Astrocyte of the hippocampus (primary cell): ENCODE results near the gene CNTN4.
"Not testable (repeated sequence)": the region's sequence is repeated elsewhere in the genome, so short reads cannot be mapped to it uniquely, and the experiment has no call there.

Experiments used
- DNase-seq: peaks from one replicate; pipeline ENCODE4 v3.0.0; 2011; ENCODE audit warnings: low read depth, low spot score

The CNTN4 gene

GRCh38 chr3:2098398-2099027 lies at the start of gene CNTN4:
CNTN4 (plus strand) TSS chr3:2098866.
- DNase-seq = peak; percentile 47

- DNase-seq = no peak
Measured at GRCh38 chr3:2061360-2061759, 37.3 kb upstream of the CNTN4 start.

GRCh38 chr3:2071531-2071930 lies 27.1 kb upstream of the CNTN4 start:
- DNase-seq = no peak

GRCh38 chr3:2078821-2079220 lies 19.8 kb upstream of the CNTN4 start:
- no peak for DNase-seq

- DNase-seq = no peak
Measured at GRCh38 chr3:2082871-2083480, 15.7 kb upstream of the CNTN4 start.

- DNase-seq = not testable (repeated sequence)
Measured at GRCh38 chr3:2083558-2083957, 15.1 kb upstream of the CNTN4 start.

GRCh38 chr3:2090095-2090911 lies 8.4 kb upstream of the CNTN4 start:
- no peak for DNase-seq

- no peak for DNase-seq
Measured at GRCh38 chr3:2092758-2093157, 5.9 kb upstream of the CNTN4 start.

- DNase-seq = no peak
Measured at GRCh38 chr3:2094941-2095340, 3.7 kb upstream of the CNTN4 start.

- DNase-seq = no peak
Measured at GRCh38 chr3:2096216-2096615, 2.5 kb upstream of the CNTN4 start.

- no peak for DNase-seq
Measured at GRCh38 chr3:2097641-2098191, 950 bp upstream of the CNTN4 start.

GRCh38 chr3:2099028-2099671 lies 484 bp downstream of the CNTN4 start:
- DNase-seq = peak; percentile 10

GRCh38 chr3:2099779-2100191 lies 1.1 kb downstream of the CNTN4 start:
- DNase-seq = peak; percentile 5

- DNase-seq = no peak
Measured at GRCh38 chr3:2106438-2106837, 7.8 kb downstream of the CNTN4 start.

GRCh38 chr3:2110597-2111117 lies 12.0 kb downstream of the CNTN4 start:
- no peak for DNase-seq

GRCh38 chr3:2114617-2115275 lies 16.1 kb downstream of the CNTN4 start:
- DNase-seq = no peak

- no peak for DNase-seq
Measured at GRCh38 chr3:2130726-2131125, 32.1 kb downstream of the CNTN4 start.

- DNase-seq = no peak
Measured at GRCh38 chr3:2133146-2133545, 34.5 kb downstream of the CNTN4 start.

- no peak for DNase-seq
Measured at GRCh38 chr3:2137651-2138050, 39.0 kb downstream of the CNTN4 start.

- no peak for DNase-seq
Measured at GRCh38 chr3:2141482-2141881, 42.8 kb downstream of the CNTN4 start.
